Activated CD8-positive, alpha-beta memory T cell treated with anti-CD3 and anti-CD28 coated beads, Interleukin-2, amount 50 U/mL, for 24 hours (primary cell): Measurements from ENCODE around the gene TNFRSF17.
"Not testable (repeated sequence)": the region's sequence is repeated elsewhere in the genome, so short reads cannot be mapped to it uniquely, and the experiment has no call there.

ENCODE experiments used
- DNase-seq: peaks from one replicate; pipeline ENCODE4 v3.0.0-alpha.2; 2020; ENCODE audit errors: extremely low read depth

The TNFRSF17 gene

GRCh38 chr16:11970292-11970691 lies 5.3 kb downstream of the TNFRSF17 start:
- not testable (repeated sequence) for DNase-seq

- no peak for DNase-seq
These were observed 7.1 kb downstream of the TNFRSF17 start for GRCh38 chr16:11972128-11972527.

- DNase-seq: no peak
These were observed 8.1 kb downstream of the TNFRSF17 start for GRCh38 chr16:11973070-11973469.

GRCh38 chr16:11976850-11977375 lies 11.9 kb downstream of the TNFRSF17 start:
- DNase-seq: no peak

- no peak for DNase-seq
These were observed 12.5 kb downstream of the TNFRSF17 start for GRCh38 chr16:11977376-11978041.

- no peak for DNase-seq
These were observed 13.1 kb downstream of the TNFRSF17 start for GRCh38 chr16:11978080-11978479.

GRCh38 chr16:11979013-11979672 lies 14.1 kb downstream of the TNFRSF17 start:
- no peak for DNase-seq

- DNase-seq: no peak
These were observed 15.3 kb downstream of the TNFRSF17 start for GRCh38 chr16:11980136-11980844.

- no peak for DNase-seq
These were observed 20.2 kb downstream of the TNFRSF17 start for GRCh38 chr16:11985250-11985649.

- DNase-seq: no peak
These were observed 21.6 kb downstream of the TNFRSF17 start for GRCh38 chr16:11986521-11987057.

- no peak for DNase-seq
These were observed 23.4 kb downstream of the TNFRSF17 start for GRCh38 chr16:11988258-11988978.

GRCh38 chr16:11990702-11991390 lies 25.8 kb downstream of the TNFRSF17 start:
- no peak for DNase-seq

GRCh38 chr16:11992008-11992584 lies 27.1 kb downstream of the TNFRSF17 start:
- DNase-seq: no peak

GRCh38 chr16:11992586-11993524 lies 27.8 kb downstream of the TNFRSF17 start:
- DNase-seq: no peak

GRCh38 chr16:11994143-11995119 lies 29.4 kb downstream of the TNFRSF17 start:
- no peak for DNase-seq

- no peak for DNase-seq
These were observed 31.7 kb downstream of the TNFRSF17 start for GRCh38 chr16:11996433-11997330.

- no peak for DNase-seq
These were observed 35.0 kb downstream of the TNFRSF17 start for GRCh38 chr16:12000032-12000431.
